PC-3 (cell line): ENCODE measurements around the gene GRK7.

Source experiments
- CTCF ChIP-seq: fragments of 300-600 bp; sonication (generic); conservative IDR thresholded peaks from 2 replicates; pipeline ENCODE4 v1.5.1; 2017; ENCODE audit warnings: antibody characterized with exemption, low read depth, mild to moderate bottlenecking, low read length
- EZH2 ChIP-seq: fragments of 300-600 bp; sonication (generic); IDR thresholded peaks from one replicate; pipeline ENCODE4 v1.6.1; 2017; ENCODE audit warnings: antibody characterized with exemption, mild to moderate bottlenecking, low read length; ENCODE audit not compliant: unreplicated experiment
- EZH2phosphoT487 ChIP-seq: fragments of 300-600 bp; sonication (generic); IDR thresholded peaks from 2 replicates; pipeline ENCODE4 v1.6.1; 2018; ENCODE audit warnings: mild to moderate bottlenecking, antibody characterized with exemption, low read length, borderline replicate concordance

GRCh38 chr3:141810161-141810560, 47.0 kb downstream of the GRK7 start:
- no peak for TF ChIP-seq EZH2phosphoT487
- TF ChIP-seq CTCF, result no peak
- TF ChIP-seq EZH2, result no peak
